Gastrocnemius medialis (tissue), 4 donors: ENCODE results near the gene TAF3.

ENCODE experiments used
- POLR2A ChIP-seq, 2 donors: fragments of 450-650 bp; IDR thresholded peaks; one replicate each; pipeline ENCODE4 v1.6.1; 2017; ENCODE audit warnings: antibody characterized with exemption in 2 of 2, mild to moderate bottlenecking in 2 of 2, moderate library complexity in 2 of 2
- TF ChIP-seq, protein P1 (sequence below), 5 experiments: fragments of 450-650 bp in 3 of 5; fragments of 200-600 bp in 2 of 5; sonication (generic) in 2 of 5; IDR thresholded peaks in 4 of 5; conservative IDR thresholded peaks in 1 of 5; 1 replicate in 4 of 5; 2 replicates in 1 of 5; pipeline ENCODE4 v1.5.1; 2016 to 2019; ENCODE audit warnings: antibody characterized with exemption in 5 of 5, mild to moderate bottlenecking in 3 of 5, moderate library complexity in 3 of 5

DNA sequence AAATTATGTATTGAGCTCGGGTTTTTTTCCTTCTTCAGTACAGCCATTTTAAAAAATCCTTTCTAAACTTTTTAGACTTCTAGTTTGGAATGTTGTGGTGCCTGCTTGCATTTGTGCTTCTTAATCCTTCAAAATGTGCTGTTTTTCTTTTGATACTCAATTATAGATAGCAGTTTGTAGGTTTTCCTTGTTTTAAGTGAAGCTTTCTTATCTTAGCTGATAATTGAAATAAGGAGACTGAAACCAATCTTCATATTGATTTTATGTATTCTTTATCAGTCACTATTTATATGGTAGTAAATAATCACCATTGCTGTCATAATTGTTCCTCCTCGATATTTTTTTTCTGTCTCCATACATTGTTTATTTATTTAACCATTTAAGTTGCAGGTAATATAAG is 56.6 kb downstream of the TAF3 start:
- TF ChIP-seq, protein P1, sequence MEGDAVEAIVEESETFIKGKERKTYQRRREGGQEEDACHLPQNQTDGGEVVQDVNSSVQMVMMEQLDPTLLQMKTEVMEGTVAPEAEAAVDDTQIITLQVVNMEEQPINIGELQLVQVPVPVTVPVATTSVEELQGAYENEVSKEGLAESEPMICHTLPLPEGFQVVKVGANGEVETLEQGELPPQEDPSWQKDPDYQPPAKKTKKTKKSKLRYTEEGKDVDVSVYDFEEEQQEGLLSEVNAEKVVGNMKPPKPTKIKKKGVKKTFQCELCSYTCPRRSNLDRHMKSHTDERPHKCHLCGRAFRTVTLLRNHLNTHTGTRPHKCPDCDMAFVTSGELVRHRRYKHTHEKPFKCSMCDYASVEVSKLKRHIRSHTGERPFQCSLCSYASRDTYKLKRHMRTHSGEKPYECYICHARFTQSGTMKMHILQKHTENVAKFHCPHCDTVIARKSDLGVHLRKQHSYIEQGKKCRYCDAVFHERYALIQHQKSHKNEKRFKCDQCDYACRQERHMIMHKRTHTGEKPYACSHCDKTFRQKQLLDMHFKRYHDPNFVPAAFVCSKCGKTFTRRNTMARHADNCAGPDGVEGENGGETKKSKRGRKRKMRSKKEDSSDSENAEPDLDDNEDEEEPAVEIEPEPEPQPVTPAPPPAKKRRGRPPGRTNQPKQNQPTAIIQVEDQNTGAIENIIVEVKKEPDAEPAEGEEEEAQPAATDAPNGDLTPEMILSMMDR (IDR thresholded peaks at IDR 0.05 in 4 of 5, conservative IDR thresholded peaks at IDR 0.05 in 1 of 5): no peak
- no peak for TF ChIP-seq POLR2A (IDR thresholded peaks at IDR 0.05)
